Psoas muscle (tissue), 8 donors: ENCODE results near the gene CTNND2. TPM values are rescaled to one million over a fixed set of nuclear protein-coding genes. Genes with fewer than 3 reads are reported as not detected.

Source experiments
- ATAC-seq, 4 donors: fragments of 200-7000 bp; cut with Tn5 transposase; one replicate each; pipeline ENCODE4 v1.9.1; 2020; ENCODE audit warnings: moderate library complexity in 3 of 4, mild to moderate bottlenecking in 2 of 4
- DNase-seq, 2 donors: peaks; one replicate each; pipeline ENCODE4 v3.0.0-alpha.2; 2020
- H3K27ac ChIP-seq: fragments of 200-600 bp; one replicate; pipeline ENCODE4 v1.8.0; 2022
- H3K27me3 ChIP-seq, 3 donors: fragments of 200-600 bp in 1 of 3; one replicate each; pipeline versions ENCODE4 v1.6.1 to v1.8.0; 2013 to 2022; ENCODE audit warnings: low read length in 2 of 3, mild to moderate bottlenecking in 2 of 3, moderate library complexity in 1 of 3; ENCODE audit not compliant: insufficient read depth in 3 of 3
- H3K36me3 ChIP-seq, 2 donors: fragments of 200-600 bp in 1 of 2; one replicate each; pipeline versions ENCODE4 v1.6.1 to v1.8.0; 2013 to 2022; ENCODE audit warnings: low read depth in 1 of 2, mild to moderate bottlenecking in 1 of 2, moderate library complexity in 1 of 2; ENCODE audit not compliant: insufficient read depth in 1 of 2
- H3K4me1 ChIP-seq: fragments of 200-600 bp; one replicate; pipeline ENCODE4 v1.8.0; 2022
- H3K4me3 ChIP-seq: fragments of 200-600 bp; one replicate; pipeline ENCODE4 v1.8.0; 2022; ENCODE audit warnings: mild to moderate bottlenecking
- H3K9me3 ChIP-seq: fragments of 200-600 bp; one replicate; pipeline ENCODE4 v1.8.0; 2022
- WGBS, 3 donors: extraction: QIAGEN DNeasy Blood & Tissue Kit; methylation state at CpG; one replicate each; pipeline versions ENCODE4 v1.1.6 to v1.1.7; 2013; 5-methylcytosine and 5-hydroxymethylcytosine counted together
- intact Hi-C, 2 donors: fragments of 100-400 bp; cut with DNase I; formaldehyde crosslinking; loops; one replicate each; pipeline versions ENCODE4 v1.11.0 to v1.14.2; 2022
- polyA plus RNA-seq, 3 donors: library from polyadenylated mRNA; stranded (reverse); fragments of 200-250 nt; gene quantifications; one replicate each; pipeline ENCODE4 v1.2.3, GENCODE V29; 2013
- total RNA-seq, 4 donors: library from RNA; stranded (reverse); fragmentation: NEBNext Ultra II Directional in 2 of 4; extraction: Animal tissue kit (Norgen Biotek cat#: 25700) in 2 of 4; gene quantifications; one replicate each; pipeline versions ENCODE4 v1.2.1 to v1.2.4, GENCODE V29; 2021 to 2023
- TF ChIP-seq, protein P1 (sequence below): fragments of 200-600 bp; IDR thresholded peaks from one replicate; pipeline ENCODE4 v1.8.0; 2022; ENCODE audit warnings: antibody characterized with exemption
- donor health status: healthy with polysubstance abuse.
- donor health status: DM: no; HTN: no; CAD: no; lungs with moderate emphysema.
- donor health status: Bipolar disorder and iron deficiency.
- donor health status: healthy.
- donor health status: DM: yes; HTN: yes; CAD: no.
- donor health status: DM: no; HTN: no; CAD: no.
- donor health status: DM: no; HTN: no; CAD: no.
- donor health status: DM: yes; HTN: yes; CAD: no.

The CTNND2 gene
- total and polyA plus RNA-seq, 7 donors, result 0.09 to 0.14 (median 0.13) TPM; not detected in 4

GRCh38 chr5:11902201-11902619 lies 2.0 kb downstream of the CTNND2 start:
- DNase-seq, result no peak
- H3K36me3 ChIP-seq, result no peaks in the 10 kb centered on the region
- TF ChIP-seq, protein P1, sequence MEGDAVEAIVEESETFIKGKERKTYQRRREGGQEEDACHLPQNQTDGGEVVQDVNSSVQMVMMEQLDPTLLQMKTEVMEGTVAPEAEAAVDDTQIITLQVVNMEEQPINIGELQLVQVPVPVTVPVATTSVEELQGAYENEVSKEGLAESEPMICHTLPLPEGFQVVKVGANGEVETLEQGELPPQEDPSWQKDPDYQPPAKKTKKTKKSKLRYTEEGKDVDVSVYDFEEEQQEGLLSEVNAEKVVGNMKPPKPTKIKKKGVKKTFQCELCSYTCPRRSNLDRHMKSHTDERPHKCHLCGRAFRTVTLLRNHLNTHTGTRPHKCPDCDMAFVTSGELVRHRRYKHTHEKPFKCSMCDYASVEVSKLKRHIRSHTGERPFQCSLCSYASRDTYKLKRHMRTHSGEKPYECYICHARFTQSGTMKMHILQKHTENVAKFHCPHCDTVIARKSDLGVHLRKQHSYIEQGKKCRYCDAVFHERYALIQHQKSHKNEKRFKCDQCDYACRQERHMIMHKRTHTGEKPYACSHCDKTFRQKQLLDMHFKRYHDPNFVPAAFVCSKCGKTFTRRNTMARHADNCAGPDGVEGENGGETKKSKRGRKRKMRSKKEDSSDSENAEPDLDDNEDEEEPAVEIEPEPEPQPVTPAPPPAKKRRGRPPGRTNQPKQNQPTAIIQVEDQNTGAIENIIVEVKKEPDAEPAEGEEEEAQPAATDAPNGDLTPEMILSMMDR, result no peak
- no peak overlapping the region for H3K4me3 ChIP-seq
- H3K4me1 ChIP-seq, result no peaks in the 10 kb centered on the region
- H3K9me3 ChIP-seq, result no peaks in the 10 kb centered on the region
- H3K27me3 ChIP-seq, result peaks cover 0 to 36% (median 16%) of the 10 kb centered on the region in 3 donors
- H3K27ac ChIP-seq, result no peak overlapping the region
- 58 to 68% (median 58%) methylated on average over 8 of the region's 8 CpGs for WGBS, 3 donors
- ATAC-seq, result no peak
- intact Hi-C loops, result no loop called here

- ATAC-seq (no peak), DNase-seq (no peak)
- no peaks in the 10 kb centered on the region for H3K36me3 ChIP-seq
- no peaks in the 10 kb centered on the region for H3K9me3 ChIP-seq
- H3K27me3 ChIP-seq, result peaks cover 0 to 24% (median 8%) of the 10 kb centered on the region in 3 donors
- WGBS, 3 donors, result 86 to 92% (median 86%) methylated on average over 2 of the region's 2 CpGs
- TF ChIP-seq, protein P1, result no peak
- no peak overlapping the region for H3K4me3 ChIP-seq
- no peaks in the 10 kb centered on the region for H3K4me1 ChIP-seq
- H3K27ac ChIP-seq, result no peak overlapping the region
- intact Hi-C loops, result no loop called here
Observed at GRCh38 chr5:11898787-11899186, 5.5 kb downstream of the CTNND2 start.

GRCh38 chr5:11897781-11898180 lies 6.5 kb downstream of the CTNND2 start:
- Histone ChIP-seq H3K36me3 (no peaks in the 10 kb centered on the region), H3K27ac (no peak overlapping the region), H3K4me1 (no peaks in the 10 kb centered on the region), H3K27me3 (peaks cover 0 to 15% (median 1%) of the 10 kb centered on the region in 3 donors), H3K9me3 (no peaks in the 10 kb centered on the region), H3K4me3 (no peak overlapping the region)
- DNase-seq (no peak), ATAC-seq (no peak)
- TF ChIP-seq, protein P1, result no peak
- intact Hi-C loops, result no loop called here

GRCh38 chr5:11894992-11895391 lies 9.3 kb downstream of the CTNND2 start:
- WGBS, 3 donors, result 51 to 63% (median 62%) methylated on average over 5 of the region's 5 CpGs
- TF ChIP-seq, protein P1, result no peak
- no peaks in the 10 kb centered on the region for H3K9me3 ChIP-seq
- no peaks in the 10 kb centered on the region for H3K36me3 ChIP-seq
- no peak for DNase-seq
- intact Hi-C loops, result no loop called here
- no peak overlapping the region for H3K27ac ChIP-seq
- no peaks in the 10 kb centered on the region for H3K27me3 ChIP-seq
- no peaks in the 10 kb centered on the region for H3K4me1 ChIP-seq
- H3K4me3 ChIP-seq, result no peak overlapping the region
- ATAC-seq, result no peak

- intact Hi-C loops, result no loop called here
- H3K27ac ChIP-seq, result no peak overlapping the region
- 81 to 86% (median 86%) methylated on average over 6 of the region's 6 CpGs for WGBS, 3 donors
Observed at GRCh38 chr5:11892832-11893231, 11.4 kb downstream of the CTNND2 start.

More at GRCh38 chr5:11892832-11893231, 11.4 kb downstream of the CTNND2 start:
- DNase-seq (no peak), ATAC-seq (no peak)
- TF ChIP-seq, protein P1, result no peak
- Histone ChIP-seq H3K4me3 (no peak overlapping the region), H3K9me3 (no peaks in the 10 kb centered on the region), H3K4me1 (no peaks in the 10 kb centered on the region), H3K27me3 (no peaks in the 10 kb centered on the region), H3K36me3 (no peaks in the 10 kb centered on the region)
